Activated CD4-positive, CD25-positive, alpha-beta regulatory T cell treated with anti-CD3 and anti-CD28 coated beads, Interleukin-2, amount 50 U/mL, for 72 hours (primary cell): ENCODE measurements around the gene KCNC3.
A peak's percentile ranks its signal among the peaks of the same experiment; 100 is the strongest.

Experiments
- DNase-seq: peaks from one replicate; pipeline ENCODE4 v3.0.0; 2021

KCNC3 gene

GRCh38 chr19:50272263-50272897 is 56.8 kb downstream of the KCNC3 start:
- no peak for DNase-seq

- no peak for DNase-seq
Measured at GRCh38 chr19:50269653-50270052, 59.5 kb downstream of the KCNC3 start.

GRCh38 chr19:50268501-50268900 is 60.7 kb downstream of the KCNC3 start:
- DNase-seq = no peak

GRCh38 chr19:50268041-50268440 is 61.1 kb downstream of the KCNC3 start:
- no peak for DNase-seq

- DNase-seq = peak; percentile 43
Measured at GRCh38 chr19:50266896-50267295, 62.3 kb downstream of the KCNC3 start.

- DNase-seq = no peak
Measured at GRCh38 chr19:50266041-50266440, 63.1 kb downstream of the KCNC3 start.

GRCh38 chr19:50264483-50265186 is 64.5 kb downstream of the KCNC3 start:
- DNase-seq = no peak

GRCh38 chr19:50263176-50263575 is 66.0 kb downstream of the KCNC3 start:
- DNase-seq = no peak
